NCI-H2196 treated with DMSO at 0.1 percent for 48 hours (cell line): ENCODE measurements around the gene ERC1.
"Not testable (repeated sequence)": the region's sequence is repeated elsewhere in the genome, so short reads cannot be mapped to it uniquely, and the experiment has no call there.

ENCODE experiments used
- DNase-seq: peaks from one replicate; lab custom pipeline; 2025; ENCODE audit not compliant: unreplicated experiment; lab: John Stamatoyannopoulos, UW

Gene ERC1

GRCh38 chr12:1310653-1311052 lies 319.6 kb downstream of the ERC1 start:
- DNase-seq: no peak

- no peak for DNase-seq
Observed at GRCh38 chr12:1311145-1311544, 320.1 kb downstream of the ERC1 start.

GRCh38 chr12:1313906-1314305 lies 322.9 kb downstream of the ERC1 start:
- DNase-seq: no peak

- DNase-seq: no peak
Observed at GRCh38 chr12:1314523-1314922, 323.5 kb downstream of the ERC1 start.

GRCh38 chr12:1316991-1317390 lies 326.0 kb downstream of the ERC1 start:
- DNase-seq: not testable (repeated sequence)

- peak; percentile 63 for DNase-seq
Observed at GRCh38 chr12:1318327-1319031, 327.5 kb downstream of the ERC1 start.

GRCh38 chr12:1319212-1319611 lies 328.2 kb downstream of the ERC1 start:
- DNase-seq: no peak

- DNase-seq: no peak
Observed at GRCh38 chr12:1320021-1320420, 329.0 kb downstream of the ERC1 start.

- no peak for DNase-seq
Observed at GRCh38 chr12:1322821-1323220, 331.8 kb downstream of the ERC1 start.

- no peak for DNase-seq
Observed at GRCh38 chr12:1324099-1324498, 333.1 kb downstream of the ERC1 start.

- DNase-seq: no peak
Observed at GRCh38 chr12:1324910-1325309, 333.9 kb downstream of the ERC1 start.

GRCh38 chr12:1325666-1326065 lies 334.6 kb downstream of the ERC1 start:
- DNase-seq: no peak

GRCh38 chr12:1326258-1326657 lies 335.2 kb downstream of the ERC1 start:
- DNase-seq: no peak

- no peak for DNase-seq
Observed at GRCh38 chr12:1328391-1328790, 337.4 kb downstream of the ERC1 start.

GRCh38 chr12:1329784-1330476 lies 338.9 kb downstream of the ERC1 start:
- DNase-seq: no peak

- DNase-seq: no peak
Observed at GRCh38 chr12:1330477-1330827, 339.4 kb downstream of the ERC1 start.

GRCh38 chr12:1332327-1332726 lies 341.3 kb downstream of the ERC1 start:
- DNase-seq: no peak

GRCh38 chr12:1338483-1339177 lies 347.6 kb downstream of the ERC1 start:
- DNase-seq: no peak

GRCh38 chr12:1339178-1339541 lies 348.1 kb downstream of the ERC1 start:
- DNase-seq: not testable (repeated sequence)

- no peak for DNase-seq
Observed at GRCh38 chr12:1339618-1340319, 348.7 kb downstream of the ERC1 start.

GRCh38 chr12:1341270-1341669 lies 350.2 kb downstream of the ERC1 start:
- not testable (repeated sequence) for DNase-seq

- DNase-seq: no peak
Observed at GRCh38 chr12:1343422-1343821, 352.4 kb downstream of the ERC1 start.
